NCI-H2029 (cell line): ENCODE measurements around the gene NCEH1.
"Not testable (repeated sequence)": the region's sequence is repeated elsewhere in the genome, so short reads cannot be mapped to it uniquely, and the experiment has no call there.

Experiments
- DNase-seq: peaks from one replicate; lab custom pipeline; 2025; lab: John Stamatoyannopoulos, UW

The NCEH1 gene

DNA sequence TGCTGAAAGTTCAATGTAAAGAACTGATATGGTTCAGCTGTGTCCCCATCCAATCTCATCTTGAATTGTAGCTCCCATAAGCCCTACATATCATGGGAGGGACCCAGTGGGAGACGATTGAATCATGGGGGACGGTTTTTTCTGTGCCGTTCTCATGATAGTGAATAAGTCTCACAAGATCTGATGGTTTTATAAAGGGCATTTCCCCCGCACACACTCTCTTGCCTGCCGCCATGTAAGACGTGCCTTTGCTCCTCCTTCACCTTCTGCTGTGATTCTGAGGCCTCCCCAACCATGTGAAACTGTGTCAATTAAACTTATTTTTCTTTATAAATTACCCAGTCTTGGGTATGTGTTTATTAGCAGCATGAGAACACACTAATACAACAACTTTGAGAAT lies 101.1 kb downstream of the NCEH1 start:
- DNase-seq: no peak

GRCh38 chr3:172608575-172608974 lies 102.3 kb downstream of the NCEH1 start:
- DNase-seq: no peak

DNA sequence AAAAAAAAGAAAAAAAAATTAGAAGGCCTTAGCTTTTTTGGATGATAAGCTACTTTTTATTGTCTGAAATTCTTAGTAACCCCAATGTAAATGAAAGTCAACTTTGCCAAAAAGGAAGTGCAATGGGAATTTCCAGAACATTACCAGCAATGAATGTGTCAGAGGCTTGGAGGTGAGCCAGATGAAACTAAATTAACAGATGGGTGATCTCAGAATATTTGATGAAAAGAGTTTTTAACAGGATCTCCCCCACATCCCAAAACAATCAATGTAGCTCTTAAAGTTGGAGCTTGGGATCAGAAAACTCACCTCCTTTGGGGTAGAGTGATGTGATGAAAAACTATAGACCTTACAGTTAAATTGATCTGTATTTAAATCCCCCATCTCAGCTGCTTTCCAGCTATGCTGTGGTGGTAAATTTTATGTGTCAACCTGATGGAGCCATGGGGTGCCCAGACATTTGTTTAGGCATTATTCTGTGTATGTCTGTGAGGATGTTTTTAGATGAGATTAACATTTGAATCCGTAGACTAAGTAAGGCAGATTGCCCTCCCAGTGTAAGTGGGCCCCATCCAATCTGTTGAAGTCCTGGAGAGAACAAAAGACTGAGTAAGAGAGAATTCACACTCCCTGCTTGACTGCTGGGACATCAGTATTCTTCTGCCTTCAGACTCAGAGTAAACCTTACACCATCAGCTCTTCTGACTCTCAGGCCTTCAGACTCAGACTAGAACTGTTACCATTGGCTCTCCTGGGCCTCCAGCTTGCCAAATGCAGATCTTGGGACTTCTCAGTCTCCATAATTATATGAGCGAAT lies 103.4 kb downstream of the NCEH1 start:
- DNase-seq: no peak

- no peak for DNase-seq
Observed at GRCh38 chr3:172606021-172606420, 104.8 kb downstream of the NCEH1 start.

- no peak for DNase-seq
Observed at GRCh38 chr3:172604895-172605646, 105.8 kb downstream of the NCEH1 start.

DNA sequence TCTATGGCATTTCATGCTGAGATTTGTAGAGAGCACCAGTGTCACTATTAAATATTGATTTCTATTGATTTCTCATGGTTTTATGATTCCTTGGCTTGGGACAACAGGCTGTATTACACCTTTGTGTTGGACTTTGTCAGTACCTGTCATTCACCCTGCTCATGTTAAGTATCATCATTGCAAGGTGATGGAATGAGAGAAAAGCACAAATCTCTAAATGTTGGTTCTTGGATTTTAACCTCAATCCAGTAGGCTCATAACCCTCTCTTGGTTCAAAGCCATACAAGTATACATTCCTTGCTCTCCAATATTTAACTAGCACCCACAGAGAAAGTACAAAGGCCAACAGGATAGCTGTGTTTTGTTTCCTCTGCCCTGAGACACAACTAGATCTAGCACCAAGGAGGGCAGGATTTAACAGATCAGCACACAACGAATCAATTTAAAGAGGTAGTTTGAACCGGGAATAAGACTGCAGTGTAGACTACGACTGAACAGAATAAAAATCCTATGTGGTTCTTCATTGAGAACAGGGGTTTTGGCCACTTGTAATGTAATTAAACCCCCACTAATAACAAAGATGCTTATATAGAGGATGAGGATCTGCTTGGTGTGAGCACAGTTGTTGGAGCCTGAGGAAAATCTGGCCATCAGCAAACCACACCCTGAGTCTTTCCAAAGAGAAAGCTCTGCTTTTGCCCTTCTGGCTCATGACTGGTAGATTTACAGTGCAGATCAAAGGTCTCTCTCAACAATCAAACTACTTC lies 109.6 kb downstream of the NCEH1 start:
- no peak for DNase-seq

- DNase-seq: no peak
Observed at GRCh38 chr3:172600644-172601065, 110.2 kb downstream of the NCEH1 start.

DNA sequence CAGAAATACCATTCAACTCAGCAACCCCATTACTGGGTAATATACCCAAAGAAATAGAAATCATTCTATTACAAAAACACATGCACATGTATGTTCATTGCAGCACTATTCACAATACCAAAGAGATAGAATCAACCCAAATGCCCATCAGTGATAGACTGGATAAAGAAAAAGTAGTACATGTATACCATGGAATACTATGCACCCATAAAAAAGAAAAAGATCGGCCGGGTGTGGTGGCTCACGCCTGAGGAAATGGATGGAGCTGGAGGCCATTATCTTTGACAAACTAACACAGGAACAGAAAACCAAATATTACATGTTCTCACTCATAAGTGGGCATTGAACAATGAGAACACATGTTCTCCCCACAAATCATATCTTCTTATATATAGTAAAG lies 112.0 kb downstream of the NCEH1 start:
- no peak for DNase-seq

- DNase-seq: no peak
Observed at GRCh38 chr3:172596394-172596706, 114.5 kb downstream of the NCEH1 start.

GRCh38 chr3:172595664-172596393 lies 115.0 kb downstream of the NCEH1 start:
- DNase-seq: peak; percentile 45

DNA sequence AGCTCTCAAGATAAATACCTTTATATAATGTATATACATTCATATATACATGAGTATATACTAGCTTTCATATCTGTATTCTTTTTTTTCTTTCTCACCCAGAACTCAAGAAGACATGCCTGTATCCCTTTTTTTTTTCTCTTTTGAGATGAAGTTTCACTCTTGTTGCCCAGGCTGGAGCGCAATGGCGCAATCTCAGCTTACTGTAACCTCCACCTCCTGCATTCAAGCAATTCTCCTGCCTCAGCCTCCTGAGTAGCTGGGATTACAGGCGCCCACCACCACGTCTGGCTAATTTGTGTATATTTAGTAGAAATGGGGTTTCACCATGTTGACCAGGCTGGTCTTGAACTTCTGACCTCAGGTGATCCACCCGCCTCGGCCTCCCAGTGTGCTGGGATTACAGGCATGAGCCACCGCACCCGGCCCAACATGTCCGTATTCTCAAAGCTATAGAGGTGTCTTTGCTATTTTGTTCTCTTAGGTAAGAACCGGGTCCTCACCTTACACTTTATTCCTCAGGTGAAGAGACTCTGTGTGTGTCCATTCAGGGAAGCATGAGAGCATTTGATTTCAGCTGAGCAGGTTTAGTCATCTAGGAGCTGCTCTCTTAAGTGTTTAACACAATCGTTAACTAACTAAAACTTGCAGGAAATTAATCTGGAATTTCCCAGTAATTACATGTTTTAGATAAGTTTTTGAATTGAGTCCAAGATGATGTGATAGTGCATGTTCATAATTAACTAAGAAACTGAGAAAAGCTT lies 115.8 kb downstream of the NCEH1 start:
- DNase-seq: not testable (repeated sequence)

GRCh38 chr3:172592898-172593669 lies 117.8 kb downstream of the NCEH1 start:
- no peak for DNase-seq

DNA sequence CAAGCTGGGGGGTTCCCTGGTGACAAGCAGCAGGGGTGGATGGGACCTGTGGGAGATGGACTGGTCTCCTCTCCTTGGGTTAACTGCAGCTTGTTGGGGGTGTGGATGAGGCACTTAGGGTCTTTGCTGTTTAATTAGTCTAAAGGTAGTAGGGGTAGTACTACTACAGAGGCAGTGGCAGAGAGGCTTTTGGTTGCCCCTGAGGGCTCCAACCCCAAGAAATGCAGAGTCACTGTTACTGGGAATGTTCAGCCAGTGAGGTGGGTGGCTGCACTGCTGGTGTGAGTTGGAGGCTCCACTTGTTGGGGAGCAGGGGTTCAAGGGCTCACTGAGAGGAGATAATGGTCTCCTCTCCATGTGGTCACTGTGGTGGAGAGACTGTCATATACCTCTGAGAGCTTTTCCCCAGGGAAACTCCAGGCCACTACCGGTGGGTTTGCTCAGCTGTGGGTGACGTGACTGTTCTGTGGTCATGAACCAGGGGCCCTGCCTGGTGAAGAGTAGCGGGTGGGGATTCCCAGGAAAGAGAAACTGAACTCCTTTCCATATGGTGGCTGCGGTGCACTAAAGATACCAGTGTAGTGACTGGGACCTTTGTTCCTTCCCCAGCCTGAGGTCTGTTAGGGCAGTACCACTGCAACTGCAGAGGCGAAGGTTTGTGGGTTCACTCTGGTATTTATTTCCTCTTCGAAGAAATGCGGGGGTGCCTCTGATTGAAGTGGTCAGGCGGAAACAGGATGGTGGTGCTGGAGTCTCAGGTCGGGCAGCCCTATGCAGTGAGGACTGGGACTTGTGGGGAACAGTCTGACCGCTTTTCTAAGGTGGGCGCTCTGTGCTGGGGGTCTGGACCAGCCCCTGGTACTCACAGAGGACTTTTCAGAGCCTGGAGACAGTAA lies 118.7 kb downstream of the NCEH1 start:
- DNase-seq: no peak

- DNase-seq: no peak
Observed at GRCh38 chr3:172591125-172591605, 119.7 kb downstream of the NCEH1 start.

DNA sequence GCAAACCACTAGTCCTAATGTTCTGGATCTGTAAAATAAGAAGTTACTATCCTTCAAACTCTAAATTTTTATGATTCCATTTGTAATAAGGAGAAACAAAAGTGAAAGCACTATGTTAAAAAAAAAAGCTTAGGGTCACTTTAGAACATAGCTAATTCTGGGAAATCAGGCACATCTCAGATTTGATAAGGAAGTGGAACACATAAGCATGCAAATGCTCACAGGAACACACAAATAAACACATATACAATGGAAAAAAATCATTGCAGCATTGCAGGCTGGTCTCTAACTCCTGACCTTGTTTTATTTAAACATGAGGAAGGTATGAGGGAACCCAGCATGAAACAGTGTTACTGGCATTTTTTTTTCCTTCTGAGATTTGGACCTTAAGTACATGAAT lies 124.4 kb downstream of the NCEH1 start:
- DNase-seq: no peak

DNA sequence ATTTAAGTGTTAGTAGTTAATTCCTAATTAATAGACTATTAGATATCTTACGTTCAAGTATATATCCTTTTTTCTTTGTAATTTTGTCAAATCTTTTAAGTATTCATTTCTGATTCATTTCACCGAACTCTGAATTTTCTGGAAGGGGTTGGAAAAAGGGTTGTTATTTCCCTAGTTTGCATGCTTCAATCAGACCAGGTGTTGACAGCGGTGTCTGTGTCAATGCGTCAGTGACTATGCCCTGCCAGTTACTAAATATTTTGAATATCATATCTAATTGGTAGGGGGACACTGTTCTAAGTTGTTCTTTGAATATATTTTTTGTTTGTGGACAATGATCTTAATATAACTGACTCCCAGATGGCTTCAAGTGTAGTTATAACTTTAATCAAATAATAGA lies 124.9 kb downstream of the NCEH1 start:
- no peak for DNase-seq

DNA sequence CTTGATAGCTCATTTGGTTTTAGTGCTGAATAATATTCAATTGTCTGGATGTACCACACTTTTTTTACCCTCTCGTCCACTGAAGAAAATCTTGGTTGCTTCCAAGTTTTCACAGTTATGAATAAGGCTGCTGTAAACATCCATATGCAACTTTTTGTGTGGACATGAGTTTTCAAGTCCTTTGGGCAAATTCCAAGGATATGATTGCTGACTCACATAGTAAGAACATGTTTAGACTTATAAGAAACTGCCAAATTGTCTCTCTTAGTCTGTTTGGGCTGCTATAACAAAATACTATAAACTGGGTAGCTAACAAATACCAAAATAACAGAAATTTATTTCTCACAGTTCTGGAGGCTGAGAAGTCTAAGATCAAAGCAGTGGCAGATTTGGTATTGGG lies 128.2 kb downstream of the NCEH1 start:
- no peak for DNase-seq

DNA sequence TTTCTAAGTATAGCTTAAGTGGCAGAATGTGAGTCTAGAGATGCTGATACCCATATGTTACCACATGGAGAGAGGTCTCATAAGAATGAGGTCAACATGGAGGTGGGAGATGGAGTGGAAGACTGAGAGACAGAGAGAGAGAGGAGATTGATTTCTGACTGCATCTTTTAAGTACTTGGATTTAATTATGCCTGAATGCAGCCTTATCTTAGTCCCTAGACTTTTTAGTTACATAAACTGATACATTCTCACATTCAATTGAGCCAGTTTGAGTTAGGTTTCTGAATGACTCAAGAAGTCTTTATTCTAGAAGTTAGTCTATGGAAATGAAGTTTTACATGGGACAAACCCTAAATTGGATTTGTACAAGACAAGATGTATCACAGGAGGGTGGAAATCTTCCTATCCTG lies 129.1 kb downstream of the NCEH1 start:
- DNase-seq: no peak

- no peak for DNase-seq
Observed at GRCh38 chr3:172580680-172581401, 130.0 kb downstream of the NCEH1 start.
